Stromal cell of bone marrow (primary cell): ENCODE results near the gene RAD23B.

Experiments
- DNase-seq: peaks from one replicate; pipeline ENCODE4 v3.0.0-alpha.2; 2012; ENCODE audit warnings: low read depth

RAD23B gene

DNA sequence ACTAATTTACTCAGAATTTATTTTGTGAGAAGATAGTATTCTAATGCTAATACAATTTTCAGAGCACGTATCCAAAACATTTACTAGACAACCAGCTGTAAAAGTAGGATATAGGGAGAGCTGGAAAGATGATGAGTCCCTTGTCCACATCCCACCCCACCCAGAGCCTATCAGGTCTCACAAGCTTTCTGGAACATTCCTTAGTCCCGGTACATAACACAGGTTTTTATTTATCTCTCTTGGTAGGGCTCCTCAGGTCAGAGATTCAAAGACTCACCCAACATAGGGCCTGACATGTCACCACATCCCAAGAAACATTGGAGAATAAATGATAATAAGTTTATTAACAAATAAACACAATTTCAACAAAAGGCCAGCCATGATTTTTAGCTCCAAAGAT lies 13.8 kb upstream of the RAD23B start:
- DNase-seq, result no peak

GRCh38 chr9:107269681-107270080 lies 13.4 kb upstream of the RAD23B start:
- DNase-seq, result no peak

DNA sequence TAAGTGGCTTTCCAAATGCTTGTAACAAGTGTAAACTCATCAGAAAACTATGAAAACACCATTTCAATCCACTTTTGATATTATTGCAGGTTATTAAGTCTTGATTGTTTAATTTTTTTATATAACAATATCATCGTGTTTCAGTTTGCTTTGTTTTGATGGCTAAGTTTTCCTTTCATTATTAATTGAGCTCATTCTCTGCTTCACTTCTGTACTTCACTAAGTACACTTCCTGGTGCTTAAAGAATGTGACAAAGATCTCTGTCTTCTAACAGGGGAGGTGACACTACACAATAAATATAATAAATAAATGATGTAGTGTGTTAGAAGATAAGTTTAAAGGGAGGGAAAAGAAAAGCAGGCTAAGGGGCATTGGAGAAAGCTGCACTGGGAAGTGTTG lies 13.0 kb upstream of the RAD23B start:
- DNase-seq, result no peak

DNA sequence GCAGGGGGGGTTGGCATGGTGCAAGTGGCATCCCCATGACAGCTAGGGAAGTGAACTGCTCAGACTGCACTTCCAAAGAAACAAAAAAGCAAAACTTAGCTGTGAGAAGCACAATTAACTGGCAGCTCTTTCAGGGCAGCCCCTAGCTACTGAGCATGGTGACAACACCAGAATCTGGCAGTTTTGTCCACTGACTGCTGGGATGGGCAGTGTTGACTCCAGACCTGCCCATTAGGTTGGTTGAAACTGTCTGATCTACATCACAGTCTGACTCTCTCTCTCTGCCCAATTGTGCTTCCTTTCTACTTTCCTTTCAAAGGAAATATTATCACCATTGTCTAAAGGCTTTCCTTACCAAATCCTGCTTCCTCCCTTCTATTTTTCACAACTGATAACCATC lies 12.5 kb upstream of the RAD23B start:
- DNase-seq, result no peak

GRCh38 chr9:107273634-107274033 lies 9.4 kb upstream of the RAD23B start:
- DNase-seq, result no peak

- no peak for DNase-seq
Observed at GRCh38 chr9:107274096-107274495, 9.0 kb upstream of the RAD23B start.

DNA sequence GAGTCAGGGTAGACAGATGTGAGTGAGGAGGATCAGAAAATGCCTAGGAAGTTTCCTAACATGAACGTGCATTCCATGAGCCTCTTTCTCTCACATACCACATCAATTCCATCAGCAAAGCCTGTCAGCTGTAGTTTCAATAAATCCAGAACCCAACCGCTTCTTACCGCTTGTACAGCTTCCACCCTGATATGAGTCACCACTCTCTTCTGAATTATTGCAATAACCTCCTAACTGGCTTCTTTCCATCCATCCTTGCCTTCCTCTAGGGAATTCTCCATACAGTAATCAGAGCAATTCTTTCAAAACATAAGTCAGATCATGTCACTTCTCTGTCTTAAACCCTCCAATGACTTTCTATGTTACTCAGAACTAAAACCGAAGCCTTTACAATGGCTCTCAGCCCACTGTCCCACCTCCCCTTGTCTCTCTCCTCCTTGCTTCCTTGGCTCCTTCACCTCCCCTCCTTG lies 8.1 kb upstream of the RAD23B start:
- DNase-seq, result peak; percentile 97

- no peak for DNase-seq
Observed at GRCh38 chr9:107275530-107275929, 7.5 kb upstream of the RAD23B start.

- DNase-seq, result no peak
Observed at GRCh38 chr9:107276966-107277710, 5.9 kb upstream of the RAD23B start.

DNA sequence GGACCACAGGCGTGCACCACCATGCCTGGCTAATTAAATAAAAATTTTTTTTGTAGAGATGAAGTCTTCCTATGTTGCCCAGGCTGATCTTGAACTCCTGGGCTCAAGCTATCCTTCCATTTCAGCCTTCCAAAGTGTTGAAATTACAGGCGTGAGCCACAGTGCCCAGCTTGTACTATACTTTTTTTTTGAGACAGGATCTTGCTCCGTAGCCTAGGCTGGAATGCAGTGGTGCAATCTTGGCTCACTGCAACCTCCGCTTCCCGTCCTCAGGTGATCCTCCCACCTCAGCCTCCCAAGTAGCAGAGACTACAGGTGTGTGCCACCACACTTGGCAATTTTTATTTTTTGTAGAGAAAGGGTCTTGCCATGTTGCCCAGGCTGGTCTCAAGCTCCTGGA lies 5.3 kb upstream of the RAD23B start:
- no peak for DNase-seq

GRCh38 chr9:107279086-107279485 lies 4.0 kb upstream of the RAD23B start:
- no peak for DNase-seq

GRCh38 chr9:107280543-107280942 lies 2.5 kb upstream of the RAD23B start:
- no peak for DNase-seq

- no peak for DNase-seq
Observed at GRCh38 chr9:107281184-107281583, 1.9 kb upstream of the RAD23B start.

GRCh38 chr9:107281922-107282667 lies 984 bp upstream of the RAD23B start:
- DNase-seq, result no peak

- no peak for DNase-seq
Observed at GRCh38 chr9:107283623-107284616, 841 bp downstream of the RAD23B start.

DNA sequence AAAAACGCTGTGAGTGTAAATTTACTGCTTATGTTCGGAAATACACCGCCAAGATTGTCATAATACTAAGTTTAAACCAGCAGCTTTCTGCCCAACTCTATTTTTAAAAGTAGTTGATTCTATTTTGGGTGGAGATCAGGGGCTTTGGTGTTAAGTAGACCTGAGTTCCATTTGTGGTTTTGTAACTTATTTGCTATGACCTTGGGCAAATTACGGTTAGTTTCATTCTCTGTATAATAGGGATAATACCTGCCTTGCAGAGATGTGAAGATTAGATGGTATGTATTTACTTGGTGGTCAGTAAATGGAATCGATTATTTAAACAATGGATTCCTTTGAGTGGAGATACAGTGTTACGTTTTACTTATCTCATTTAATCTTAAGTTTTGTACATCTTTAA lies 1.6 kb downstream of the RAD23B start:
- DNase-seq, result no peak

DNA sequence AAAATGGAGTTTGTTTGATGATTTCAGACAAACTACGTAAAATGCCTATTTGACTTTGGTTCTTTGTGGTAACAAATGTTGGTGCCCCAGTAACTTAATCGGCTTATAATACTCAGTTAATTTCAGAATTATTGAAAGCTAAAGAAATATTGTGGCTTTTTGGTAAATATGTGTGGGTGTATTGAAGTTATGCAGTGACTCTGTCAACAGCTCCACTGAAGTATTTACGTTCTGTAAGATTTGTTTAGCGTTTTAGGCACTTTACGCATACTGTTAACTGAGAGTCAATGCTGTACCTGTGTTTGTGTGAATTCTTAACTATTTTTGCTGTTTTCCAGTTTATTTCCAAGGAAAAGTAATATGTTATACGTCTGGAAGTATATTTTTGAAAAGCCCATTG lies 2.2 kb downstream of the RAD23B start:
- no peak for DNase-seq

DNA sequence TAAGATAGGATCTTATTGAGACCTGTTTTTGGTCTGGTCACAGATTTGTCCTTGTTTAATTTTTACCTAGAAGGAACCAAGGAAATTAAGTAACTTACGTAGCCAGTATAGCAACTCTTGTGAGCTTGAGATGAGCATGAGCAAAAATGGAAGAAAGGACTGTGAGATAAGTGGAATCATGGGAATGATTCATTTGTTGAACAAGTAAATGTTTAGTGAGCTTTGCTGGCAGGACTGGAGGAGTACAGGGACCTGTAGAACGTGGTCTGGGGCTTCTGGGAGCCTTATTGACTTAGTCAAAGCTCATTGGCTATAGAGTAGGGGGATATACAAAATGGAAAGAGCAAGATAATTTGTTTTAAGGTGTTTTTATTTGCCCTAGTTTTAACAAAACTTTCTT lies 3.0 kb downstream of the RAD23B start:
- no peak for DNase-seq

DNA sequence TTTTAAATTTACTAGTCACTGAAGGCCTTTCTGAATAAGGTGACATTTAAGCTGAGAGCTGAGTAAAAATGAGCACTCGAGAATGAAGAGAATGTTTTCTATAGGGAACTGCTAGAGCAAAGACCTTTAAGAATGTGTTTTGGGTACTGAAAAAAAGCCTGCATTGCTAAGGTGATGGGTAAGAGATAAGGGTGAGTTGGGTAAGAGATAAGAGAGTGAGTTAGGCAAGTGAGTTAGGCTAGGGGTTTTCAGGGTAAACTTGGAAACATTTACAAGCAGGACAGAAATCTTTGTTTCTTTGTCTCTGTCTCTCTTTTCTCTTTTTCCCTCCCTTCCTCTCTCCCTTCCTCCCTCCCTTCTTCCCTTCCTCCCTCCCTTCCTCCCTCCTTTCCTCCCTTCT lies 5.6 kb downstream of the RAD23B start:
- DNase-seq, result no peak

- DNase-seq, result no peak
Observed at GRCh38 chr9:107290619-107291018, 7.5 kb downstream of the RAD23B start.

GRCh38 chr9:107292821-107293542 lies 9.9 kb downstream of the RAD23B start:
- no peak for DNase-seq
